MM.1S (cell line): Measurements from ENCODE around the gene MIGA1.

Source experiments
- DNase-seq: peaks from one replicate; pipeline ENCODE4 v3.0.0-alpha.2; 2015
- H2AFZ ChIP-seq: fragments of 300-600 bp; sonication (generic); 2 replicates; pipeline ENCODE4 v1.6.0; 2016; ENCODE audit warnings: antibody characterized with exemption, low read length
- H3F3A ChIP-seq: fragments of 300-600 bp; sonication (generic); 2 replicates; pipeline ENCODE4 v1.6.1; 2016; ENCODE audit warnings: mild to moderate bottlenecking, antibody characterized with exemption, low read length, moderate library complexity, mixed read lengths; ENCODE audit not compliant: insufficient read depth
- H3K27ac ChIP-seq: fragments of 300-600 bp; sonication (generic); 2 replicates; pipeline ENCODE4 v1.5.1; 2016; ENCODE audit warnings: mild to moderate bottlenecking, low read length
- H3K27me3 ChIP-seq: fragments of 300-600 bp; sonication (generic); replicated peaks from 2 replicates; pipeline ENCODE4 v1.6.0; 2016; ENCODE audit warnings: low read length; ENCODE audit not compliant: insufficient read depth
- H3K36me3 ChIP-seq: fragments of 300-600 bp; sonication (generic); replicated peaks from 2 replicates; pipeline ENCODE4 v1.6.1; 2016; ENCODE audit warnings: mild to moderate bottlenecking, low read length, mixed read lengths; ENCODE audit not compliant: insufficient read depth
- H3K4me1 ChIP-seq: fragments of 300-600 bp; sonication (generic); 2 replicates; pipeline ENCODE4 v1.6.1; 2016; ENCODE audit warnings: low read length, mixed read lengths
- H3K4me2 ChIP-seq: fragments of 300-600 bp; sonication (generic); 2 replicates; pipeline ENCODE4 v1.6.0; 2016; ENCODE audit warnings: low read depth, low read length
- H3K4me3 ChIP-seq: fragments of 300-600 bp; sonication (generic); 2 replicates; pipeline ENCODE4 v1.5.1; 2016; ENCODE audit warnings: low read length, mixed read lengths
- H3K79me2 ChIP-seq: fragments of 300-600 bp; sonication (generic); 2 replicates; pipeline ENCODE4 v1.6.1; 2016; ENCODE audit warnings: mixed run types, low read length, mixed read lengths
- H3K9ac ChIP-seq: fragments of 300-600 bp; sonication (generic); 2 replicates; pipeline ENCODE4 v1.6.1; 2016; ENCODE audit warnings: low read length, mixed read lengths
- H3K9me2 ChIP-seq: fragments of 300-600 bp; sonication (generic); replicated peaks from 2 replicates; pipeline ENCODE4 v1.6.1; 2016; ENCODE audit warnings: mild to moderate bottlenecking, low read length, mixed read lengths; ENCODE audit not compliant: insufficient read depth
- H3K9me3 ChIP-seq: fragments of 300-600 bp; sonication (generic); replicated peaks from 2 replicates; pipeline ENCODE4 v1.6.1; 2016; ENCODE audit warnings: mild to moderate bottlenecking, low read length, mixed read lengths; ENCODE audit not compliant: insufficient read depth
- H4K20me1 ChIP-seq: fragments of 300-600 bp; sonication (generic); 2 replicates; pipeline ENCODE4 v1.6.1; 2016; ENCODE audit warnings: mild to moderate bottlenecking, low read length, moderate library complexity, mixed read lengths; ENCODE audit not compliant: insufficient read depth
- CTCF ChIP-seq: fragments of 300-600 bp; sonication (generic); IDR thresholded peaks from 2 replicates; pipeline ENCODE4 v1.5.1; 2016; ENCODE audit warnings: antibody characterized with exemption, low read length, mixed read lengths
- EZH2 ChIP-seq: fragments of 300-600 bp; sonication (generic); optimal IDR thresholded peaks from 2 replicates; pipeline ENCODE3; 2017; ENCODE audit warnings: low read depth, mild to moderate bottlenecking, antibody characterized with exemption, low read length, mixed read lengths
- EZH2phosphoT487 ChIP-seq: fragments of 300-600 bp; sonication (generic); IDR thresholded peaks from 2 replicates; pipeline ENCODE4 v1.6.1; 2018; ENCODE audit warnings: antibody characterized with exemption, low read length

The MIGA1 gene

DNA sequence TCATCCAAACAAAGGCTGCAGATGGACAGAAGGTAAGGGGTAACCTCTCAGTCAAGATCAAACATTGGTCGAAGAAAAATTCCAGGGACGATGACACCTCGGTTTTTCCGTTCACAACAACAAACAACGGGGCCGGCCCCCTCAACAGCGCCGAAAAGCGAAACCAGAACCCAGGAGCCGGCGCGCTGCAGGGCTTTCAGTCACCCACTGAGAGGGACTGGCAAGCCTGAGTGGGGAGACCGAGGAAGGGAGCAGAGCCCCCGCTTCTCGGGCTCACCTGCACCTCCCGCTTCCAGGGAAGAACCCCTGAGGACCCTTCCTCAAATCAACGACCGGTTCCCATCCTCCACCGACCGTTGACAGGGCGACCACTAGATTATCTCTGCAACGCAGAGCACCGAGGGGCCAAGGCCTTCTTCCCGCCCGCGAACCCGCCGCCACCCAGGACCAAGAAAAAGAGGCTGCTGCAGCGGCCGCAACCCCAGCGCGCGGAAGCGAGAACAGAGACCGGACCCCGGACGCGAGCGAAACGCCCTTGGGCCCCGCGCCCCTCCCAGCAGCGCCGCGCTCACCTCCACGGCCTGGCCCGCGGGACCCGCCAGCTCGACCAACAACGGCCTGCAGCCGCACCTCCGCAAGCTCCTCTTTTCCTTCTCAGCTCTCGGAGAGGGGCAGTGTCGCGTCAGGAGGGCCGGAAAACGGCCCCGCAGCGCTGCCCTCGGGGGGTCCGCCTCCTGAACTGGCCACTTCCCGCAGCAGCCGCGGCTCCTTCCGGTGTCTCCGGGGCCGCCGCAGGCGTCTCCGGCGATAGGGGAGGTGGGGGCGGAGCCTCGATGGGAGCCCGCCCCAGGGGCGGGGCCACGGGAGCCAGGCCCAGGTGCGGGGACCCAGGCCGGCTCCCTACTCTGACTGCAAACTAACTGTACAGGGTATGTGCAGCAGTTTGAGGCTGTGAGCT is 20.1 kb upstream of the MIGA1 start, which contains the start of gene USP33:
Gene USP33, minus strand, starts transcription at position 782 of the 958 bp plus-strand sequence. CDS start 18,155 bp downstream, outside the sequence.
- no peaks in the 10 kb centered on the region for H3K36me3 ChIP-seq
- peak within 1 kb of the TSS; percentile 91 for H3K4me3 ChIP-seq
- no peaks in the 10 kb centered on the region for H3K9me2 ChIP-seq
- no peaks in the 10 kb centered on the region for H3K9me3 ChIP-seq
- H2AFZ ChIP-seq = peak within 1 kb of the TSS; percentile 86
- peaks cover 27% of the 10 kb centered on the region for H3K4me1 ChIP-seq
- H3K4me2 ChIP-seq = peak within 1 kb of the TSS; percentile 58
- no peak for TF ChIP-seq EZH2phosphoT487
- TF ChIP-seq EZH2 = no peak
- TF ChIP-seq CTCF = no peak
- peaks cover 53% of the 10 kb centered on the region for H3K79me2 ChIP-seq
- peaks cover 26% of the 10 kb centered on the region for H4K20me1 ChIP-seq
- H3K9ac ChIP-seq = peak within 1 kb of the TSS; percentile 86
- peaks cover 13% of the 10 kb centered on the region; the same call in 1 of the 2 replicates for H3F3A ChIP-seq
- peak; percentile 90 for DNase-seq
- H3K27ac ChIP-seq = peak within 1 kb of the TSS; percentile 67
- H3K27me3 ChIP-seq = no peaks in the 10 kb centered on the region

DNA sequence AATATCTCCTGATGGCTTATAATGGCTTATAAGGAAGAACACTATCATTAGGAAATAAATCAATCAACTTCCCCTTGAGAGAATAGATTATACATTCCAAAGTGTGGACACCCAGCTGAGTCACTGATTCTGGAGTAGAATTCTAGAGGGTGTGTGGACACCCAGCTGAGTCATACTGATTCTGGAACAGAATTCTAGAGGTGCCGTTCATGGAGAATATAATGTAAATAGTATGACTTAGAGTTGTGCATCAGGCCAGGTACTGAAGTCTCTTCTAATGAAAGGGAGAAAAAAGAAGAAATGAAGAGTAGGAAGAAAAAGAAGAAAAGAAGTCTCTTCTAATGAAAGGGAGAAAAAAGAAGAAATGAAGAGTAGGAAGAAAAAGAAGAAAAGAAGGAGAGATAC is 17.4 kb upstream of the MIGA1 start:
- Histone ChIP-seq H2AFZ (no peak overlapping the region), H3F3A (peaks cover 6% of the 10 kb centered on the region; the same call in 1 of the 2 replicates), H3K9ac (no peak overlapping the region), H3K36me3 (no peaks in the 10 kb centered on the region), H3K9me2 (no peaks in the 10 kb centered on the region), H3K9me3 (no peaks in the 10 kb centered on the region), H3K79me2 (peaks cover 26% of the 10 kb centered on the region), H3K27me3 (no peaks in the 10 kb centered on the region), H3K4me3 (no peak overlapping the region), H3K27ac (no peak overlapping the region), H3K4me1 (peaks cover 12% of the 10 kb centered on the region; the same call in 1 of the 2 replicates), H3K4me2 (no peak overlapping the region), H4K20me1 (peaks cover 2% of the 10 kb centered on the region; the same call in 1 of the 2 replicates)
- no peak for DNase-seq
- TF ChIP-seq EZH2phosphoT487 = no peak
- no peak for TF ChIP-seq EZH2
- TF ChIP-seq CTCF = no peak

DNA sequence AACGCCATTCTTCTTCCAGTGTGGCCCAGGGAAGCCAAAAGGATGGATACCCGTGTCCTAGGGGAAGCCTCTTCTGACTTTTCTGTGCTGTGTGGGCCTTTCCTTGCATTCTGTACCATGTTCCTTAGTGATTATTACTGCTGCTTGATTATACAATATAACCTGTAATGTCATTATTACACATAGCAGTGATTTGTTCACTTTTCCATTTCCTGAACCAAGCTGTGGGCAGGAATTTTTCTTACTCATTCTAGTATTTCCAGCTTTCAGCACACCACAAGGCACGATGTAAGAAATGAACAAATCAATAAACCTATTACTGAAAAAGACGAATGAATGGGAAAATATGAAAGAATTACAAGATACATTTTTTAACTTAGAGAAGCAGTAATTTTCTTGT is 11.4 kb upstream of the MIGA1 start:
- Histone ChIP-seq H3K4me2 (no peak overlapping the region), H3K4me3 (no peak overlapping the region), H3K9ac (no peak overlapping the region), H3K36me3 (no peaks in the 10 kb centered on the region), H3K4me1 (no peaks in the 10 kb centered on the region), H3K27ac (no peak overlapping the region), H3F3A (no peaks in the 10 kb centered on the region), H3K27me3 (no peaks in the 10 kb centered on the region), H3K9me2 (no peaks in the 10 kb centered on the region), H3K79me2 (no peaks in the 10 kb centered on the region), H4K20me1 (no peaks in the 10 kb centered on the region), H2AFZ (no peak overlapping the region), H3K9me3 (no peaks in the 10 kb centered on the region)
- TF ChIP-seq CTCF = no peak
- TF ChIP-seq EZH2phosphoT487 = no peak
- no peak for TF ChIP-seq EZH2
- DNase-seq = no peak
